CD4-positive, alpha-beta T cell (primary cell): ENCODE results near the gene RTN4IP1. TPM values are rescaled to one million over a fixed set of nuclear protein-coding genes. Genes with fewer than 3 reads are reported as not detected.

Experiments
- ATAC-seq: fragments of 200-7000 bp; cut with Tn5 transposase; one replicate; pipeline ENCODE4 v1.10.0; 2022; ENCODE audit warnings: mild to moderate bottlenecking; ENCODE audit not compliant: poor library complexity
- CTCF ChIA-PET: fragments of 350-600 bp; sonication (Branson Sonifier 250); formaldehyde crosslinking; loops from one replicate; lab custom pipeline; 2021; ENCODE audit warnings: antibody characterized with exemption, inconsistent platforms; lab: Charles Lee
- POLR2A ChIA-PET: fragments of 350-600 bp; sonication (Branson Sonifier 250); formaldehyde crosslinking; loops from one replicate; lab custom pipeline; 2021; ENCODE audit warnings: antibody characterized with exemption, inconsistent platforms; lab: Charles Lee
- DNase-seq, 14 experiments: peaks; one replicate each; pipeline ENCODE4 v3.0.0-alpha.2; 2013 to 2020; ENCODE audit warnings: mixed read lengths in 2 of 14
- H3K27ac ChIP-seq, 2 donors: one replicate each; pipeline versions ENCODE4 v1.5.1 to v1.7.0; 2013; ENCODE audit warnings: low read length in 2 of 2, low read depth in 1 of 2, mild to moderate bottlenecking in 1 of 2
- H3K27me3 ChIP-seq, 2 experiments: 1 replicate in 1 of 2; 2 replicates in 1 of 2; pipeline versions ENCODE4 v1.6.1 to v1.7.0; 2013; ENCODE audit warnings: low read length in 2 of 2, control low read depth in 1 of 2, mild to moderate bottlenecking in 1 of 2, moderate library complexity in 1 of 2; ENCODE audit not compliant: insufficient read depth in 2 of 2, control insufficient read depth in 1 of 2
- H3K36me3 ChIP-seq: one replicate; pipeline ENCODE4 v1.6.1; 2013; ENCODE audit warnings: low read length, control low read depth; ENCODE audit not compliant: insufficient read depth
- H3K4me1 ChIP-seq: one replicate; pipeline ENCODE4 v1.6.1; 2013; ENCODE audit warnings: low read length, control low read depth; ENCODE audit not compliant: insufficient read depth
- H3K4me3 ChIP-seq: one replicate; pipeline ENCODE4 v1.5.1; 2013; ENCODE audit warnings: mild to moderate bottlenecking, low read length, moderate library complexity
- H3K9me3 ChIP-seq, 2 experiments: 1 replicate in 1 of 2; 2 replicates in 1 of 2; pipeline versions ENCODE4 v1.6.1 to v1.7.0; 2013; ENCODE audit warnings: low read length in 2 of 2, mild to moderate bottlenecking in 2 of 2, control low read depth in 1 of 2, moderate library complexity in 1 of 2; ENCODE audit not compliant: control insufficient read depth in 1 of 2, insufficient read depth in 1 of 2
- H3K27ac Mint-ChIP-seq: one replicate; pipeline ENCODE4 v1.8.0; 2020; ENCODE audit warnings: mixed read lengths
- H3K27me3 Mint-ChIP-seq: one replicate; pipeline ENCODE4 v1.8.0; 2021; ENCODE audit warnings: mixed read lengths
- H3K36me3 Mint-ChIP-seq: one replicate; pipeline ENCODE4 v1.8.0; 2021; ENCODE audit warnings: low read depth, mixed read lengths
- H3K4me1 Mint-ChIP-seq: one replicate; pipeline ENCODE4 v1.8.0; 2021; ENCODE audit warnings: low read depth, mixed read lengths
- H3K4me3 Mint-ChIP-seq: one replicate; pipeline ENCODE4 v1.8.0; 2020; ENCODE audit warnings: mild to moderate bottlenecking, mixed read lengths
- H3K9me3 Mint-ChIP-seq: one replicate; pipeline ENCODE4 v1.8.0; 2020; ENCODE audit warnings: mixed read lengths
- intact Hi-C, 2 experiments: fragments of 100-400 bp; cut with DNase I in 1 of 2; cut with micrococcal nuclease in 1 of 2; formaldehyde crosslinking; loops; one replicate each; pipeline versions ENCODE4 v1.15.1 to v1.9.0; 2023 to 2025; cut with DNase I, micrococcal nuclease
- total RNA-seq, 174 experiments: library from RNA in 2 of 174; stranded (reverse) in 2 of 174; gene quantifications; one replicate each; pipeline ENCODE4 v1.2.3 and lab custom pipeline; 2021 to 2026
- TF ChIP-seq, protein P1 (sequence below): fragments of 200-600 bp; IDR thresholded peaks from one replicate; pipeline ENCODE4 v1.8.0; 2022; ENCODE audit warnings: antibody characterized with exemption, mild to moderate bottlenecking

RTN4IP1 gene
- total RNA-seq, 2 experiments from 2014 or later: 2.4 to 2.5 TPM

DNA sequence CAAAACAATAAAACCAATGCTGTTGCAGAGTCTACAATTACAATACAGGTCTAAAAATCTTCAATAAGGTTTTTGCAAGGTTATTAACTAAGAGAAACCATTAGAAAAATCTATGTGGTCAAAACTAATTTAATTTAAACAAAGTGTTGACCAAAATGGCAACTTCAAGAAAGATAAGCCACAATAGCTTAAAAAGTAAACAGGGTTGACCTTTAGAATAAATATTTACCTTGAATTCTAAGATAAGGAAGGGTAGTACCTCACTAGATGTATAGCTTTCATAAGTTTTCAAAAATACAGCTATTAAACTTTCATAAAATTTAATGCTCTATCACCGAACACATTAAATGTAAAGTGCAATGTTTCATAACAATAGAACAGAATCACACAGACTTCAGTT lies 11.4 kb downstream of the RTN4IP1 start:
- TF ChIP-seq, protein P1, sequence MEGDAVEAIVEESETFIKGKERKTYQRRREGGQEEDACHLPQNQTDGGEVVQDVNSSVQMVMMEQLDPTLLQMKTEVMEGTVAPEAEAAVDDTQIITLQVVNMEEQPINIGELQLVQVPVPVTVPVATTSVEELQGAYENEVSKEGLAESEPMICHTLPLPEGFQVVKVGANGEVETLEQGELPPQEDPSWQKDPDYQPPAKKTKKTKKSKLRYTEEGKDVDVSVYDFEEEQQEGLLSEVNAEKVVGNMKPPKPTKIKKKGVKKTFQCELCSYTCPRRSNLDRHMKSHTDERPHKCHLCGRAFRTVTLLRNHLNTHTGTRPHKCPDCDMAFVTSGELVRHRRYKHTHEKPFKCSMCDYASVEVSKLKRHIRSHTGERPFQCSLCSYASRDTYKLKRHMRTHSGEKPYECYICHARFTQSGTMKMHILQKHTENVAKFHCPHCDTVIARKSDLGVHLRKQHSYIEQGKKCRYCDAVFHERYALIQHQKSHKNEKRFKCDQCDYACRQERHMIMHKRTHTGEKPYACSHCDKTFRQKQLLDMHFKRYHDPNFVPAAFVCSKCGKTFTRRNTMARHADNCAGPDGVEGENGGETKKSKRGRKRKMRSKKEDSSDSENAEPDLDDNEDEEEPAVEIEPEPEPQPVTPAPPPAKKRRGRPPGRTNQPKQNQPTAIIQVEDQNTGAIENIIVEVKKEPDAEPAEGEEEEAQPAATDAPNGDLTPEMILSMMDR: no peak
- intact Hi-C loops: no loop called here
- H3K36me3 ChIP-seq: peaks cover 20% of the 10 kb centered on the region
- peaks cover 63% of the 10 kb centered on the region for H3K36me3 Mint-ChIP-seq
- H3K9me3 ChIP-seq: no peaks in the 10 kb centered on the region
- no peaks in the 10 kb centered on the region for H3K27me3 Mint-ChIP-seq
- H3K4me3 ChIP-seq: no peak overlapping the region
- no peak for DNase-seq
- H3K27me3 ChIP-seq: no peaks in the 10 kb centered on the region
- no peak overlapping the region for H3K27ac ChIP-seq
- no peaks in the 10 kb centered on the region for H3K9me3 Mint-ChIP-seq
- ChIA-PET POLR2A (no interaction called here), CTCF (interaction anchor here (0.9 kb wide), 1 partner anchor 12 kb away, joined by 3 read pairs; no protein-coding TSS in a partner anchor)
- no peak for ATAC-seq
- no peaks in the 10 kb centered on the region for H3K4me1 Mint-ChIP-seq
- H3K4me3 Mint-ChIP-seq: no peak overlapping the region
- H3K27ac Mint-ChIP-seq: no peak overlapping the region
- no peaks in the 10 kb centered on the region for H3K4me1 ChIP-seq

DNA sequence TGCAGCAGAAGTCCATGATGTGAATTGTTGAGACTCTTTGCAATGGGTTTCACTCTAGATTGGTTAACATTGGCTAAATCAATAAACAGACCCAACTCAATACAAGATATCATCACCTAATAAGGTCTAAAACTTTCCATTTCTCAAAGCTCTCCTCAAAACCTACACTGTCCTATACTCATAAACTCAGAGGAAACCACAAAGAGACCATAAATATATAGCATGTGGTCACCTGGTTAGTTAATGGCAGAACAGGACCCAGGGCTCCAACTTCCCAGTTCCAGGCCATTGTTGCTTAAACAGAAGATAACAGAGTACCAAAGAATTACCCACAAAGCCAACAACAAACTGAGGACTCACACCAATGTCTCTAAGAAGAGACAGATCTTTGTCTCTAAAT lies 12.0 kb downstream of the RTN4IP1 start:
- TF ChIP-seq, protein P1: no peak
- H3K27me3 ChIP-seq: no peaks in the 10 kb centered on the region
- Mint-ChIP-seq H3K27me3 (no peaks in the 10 kb centered on the region), H3K4me1 (no peaks in the 10 kb centered on the region), H3K36me3 (peaks cover 61% of the 10 kb centered on the region), H3K27ac (no peak overlapping the region), H3K9me3 (no peaks in the 10 kb centered on the region), H3K4me3 (no peak overlapping the region)
- H3K4me1 ChIP-seq: no peaks in the 10 kb centered on the region
- POLR2A ChIA-PET: no interaction called here
- H3K27ac ChIP-seq: no peak overlapping the region
- H3K4me3 ChIP-seq: no peak overlapping the region
- H3K9me3 ChIP-seq: no peaks in the 10 kb centered on the region
- CTCF ChIA-PET: interaction anchor here (0.9 kb wide), 1 partner anchor 11 kb away, joined by 3 read pairs; no protein-coding TSS in a partner anchor
- peaks cover 17% of the 10 kb centered on the region for H3K36me3 ChIP-seq
- no peak for ATAC-seq
- no peak for DNase-seq
- intact Hi-C loops: no loop called here

GRCh38 chr6:106614592-106615257 lies 14.6 kb downstream of the RTN4IP1 start:
- Histone ChIP-seq H3K9me3 (no peaks in the 10 kb centered on the region), H3K27ac (no peak overlapping the region), H3K27me3 (no peaks in the 10 kb centered on the region), H3K4me1 (no peaks in the 10 kb centered on the region), H3K36me3 (peaks cover 22% of the 10 kb centered on the region), H3K4me3 (no peak overlapping the region)
- H3K36me3 Mint-ChIP-seq: peaks cover 60% of the 10 kb centered on the region
- intact Hi-C loops: no loop called here
- H3K4me1 Mint-ChIP-seq: no peaks in the 10 kb centered on the region
- no peak overlapping the region for H3K27ac Mint-ChIP-seq
- ATAC-seq: no peak
- ChIA-PET POLR2A (no interaction called here), CTCF (no interaction called here)
- H3K27me3 Mint-ChIP-seq: no peaks in the 10 kb centered on the region
- no peak for DNase-seq
- no peak overlapping the region for H3K4me3 Mint-ChIP-seq
- TF ChIP-seq, protein P1: no peak
- H3K9me3 Mint-ChIP-seq: no peaks in the 10 kb centered on the region
